DMS53 treated with DMSO at 0.1 percent for 48 hours (cell line): ENCODE measurements around the gene SRPK3.
"Not testable (repeated sequence)": the region's sequence is repeated elsewhere in the genome, so short reads cannot be mapped to it uniquely, and the experiment has no call there.

Experiments
- DNase-seq: peaks from one replicate; lab custom pipeline; 2025; ENCODE audit not compliant: unreplicated experiment; lab: John Stamatoyannopoulos, UW

SRPK3 gene

GRCh38 chrX:153744210-153745066 is 36.4 kb upstream of the SRPK3 start:
- peak; percentile 35 for DNase-seq

- not testable (repeated sequence) for DNase-seq
Observed at GRCh38 chrX:153745067-153745433, 35.8 kb upstream of the SRPK3 start.

- no peak for DNase-seq
Observed at GRCh38 chrX:153746359-153746758, 34.5 kb upstream of the SRPK3 start.

- not testable (repeated sequence) for DNase-seq
Observed at GRCh38 chrX:153746991-153747390, 33.9 kb upstream of the SRPK3 start.

DNA sequence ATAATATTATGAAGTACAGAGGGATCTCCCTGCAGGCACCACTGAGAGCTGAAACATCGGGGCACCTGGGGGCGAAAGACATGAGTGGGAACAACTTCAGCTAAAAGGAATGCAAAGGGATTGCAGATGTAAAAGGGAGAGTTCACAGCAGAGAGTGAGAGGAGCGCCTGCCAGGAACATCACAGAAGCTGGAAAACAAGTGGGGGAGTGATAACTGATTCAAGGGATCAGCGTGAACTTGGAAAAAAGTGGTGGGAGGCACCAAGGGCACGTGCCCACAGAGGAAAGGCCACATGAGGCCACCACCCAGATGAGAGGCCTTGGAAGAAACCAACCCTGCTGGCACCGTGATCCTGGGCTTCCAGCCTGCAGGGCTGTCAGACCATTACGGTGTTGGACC is 31.8 kb upstream of the SRPK3 start:
- DNase-seq = not testable (repeated sequence)

GRCh38 chrX:153750127-153750774 is 30.6 kb upstream of the SRPK3 start:
- no peak for DNase-seq

DNA sequence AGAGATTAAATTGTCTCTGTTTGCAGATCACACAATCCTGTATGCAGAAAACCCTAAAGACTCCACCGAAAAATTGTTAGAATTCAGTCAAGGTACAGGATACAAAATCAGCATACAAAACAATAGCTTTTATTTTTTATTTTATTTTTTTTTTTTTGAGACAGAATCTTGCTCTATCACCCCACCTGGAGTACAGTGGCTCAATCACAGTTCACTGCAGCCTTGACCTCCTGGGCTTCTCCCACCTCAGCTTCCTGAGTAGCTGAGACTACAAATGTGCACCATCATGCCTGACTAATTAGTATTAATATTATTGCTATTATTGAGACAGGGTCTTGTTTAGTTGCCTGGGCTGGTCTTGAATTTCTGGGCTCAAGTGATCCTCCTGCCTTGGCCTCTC is 25.7 kb upstream of the SRPK3 start:
- no peak for DNase-seq

DNA sequence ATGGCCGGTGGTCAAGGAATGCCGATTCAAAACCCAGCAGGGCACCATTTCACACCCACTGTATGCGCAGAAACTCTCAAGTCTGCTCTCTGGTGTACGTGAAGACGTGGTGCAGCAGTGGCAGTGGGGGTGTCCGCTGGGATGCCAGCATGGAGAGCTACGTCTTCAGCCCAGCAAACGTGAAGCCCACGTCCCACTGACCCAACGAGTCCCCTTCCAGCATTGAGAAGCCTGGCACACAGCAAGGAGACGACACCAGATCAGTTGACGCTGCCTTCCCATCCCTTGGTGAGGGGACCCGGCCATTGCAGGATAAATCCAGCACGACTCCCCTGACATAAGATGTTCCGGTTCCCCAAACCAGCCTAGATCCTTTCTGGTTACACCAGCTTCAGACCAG is 19.0 kb upstream of the SRPK3 start:
- no peak for DNase-seq

DNA sequence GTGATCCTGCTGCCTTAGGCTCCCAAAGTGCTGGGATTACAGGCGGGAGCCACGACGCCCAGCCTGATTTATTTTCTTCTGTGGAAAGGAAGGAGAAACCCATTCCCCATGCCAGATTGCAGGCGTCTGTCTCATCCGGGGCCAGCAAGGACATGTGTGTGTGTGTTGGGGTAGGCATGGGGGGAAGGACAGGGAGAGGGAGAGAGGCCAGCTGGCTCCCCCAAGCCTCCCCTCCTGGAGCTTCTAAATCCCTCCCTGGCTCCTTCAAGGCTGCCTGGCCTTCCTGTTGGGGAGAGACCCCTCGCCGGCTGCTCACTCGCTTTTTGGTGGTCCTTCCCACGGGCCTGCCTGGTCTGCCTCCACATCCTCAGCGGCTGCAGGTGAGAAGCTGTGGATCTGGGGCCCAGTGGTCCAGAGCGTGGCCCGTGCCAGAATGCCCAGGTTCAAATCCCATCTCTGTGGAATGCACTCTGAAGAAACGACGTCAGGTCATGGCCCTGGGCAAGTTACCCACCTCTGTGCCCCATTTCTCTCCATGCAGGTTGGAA is 18.1 kb upstream of the SRPK3 start:
- DNase-seq = no peak

DNA sequence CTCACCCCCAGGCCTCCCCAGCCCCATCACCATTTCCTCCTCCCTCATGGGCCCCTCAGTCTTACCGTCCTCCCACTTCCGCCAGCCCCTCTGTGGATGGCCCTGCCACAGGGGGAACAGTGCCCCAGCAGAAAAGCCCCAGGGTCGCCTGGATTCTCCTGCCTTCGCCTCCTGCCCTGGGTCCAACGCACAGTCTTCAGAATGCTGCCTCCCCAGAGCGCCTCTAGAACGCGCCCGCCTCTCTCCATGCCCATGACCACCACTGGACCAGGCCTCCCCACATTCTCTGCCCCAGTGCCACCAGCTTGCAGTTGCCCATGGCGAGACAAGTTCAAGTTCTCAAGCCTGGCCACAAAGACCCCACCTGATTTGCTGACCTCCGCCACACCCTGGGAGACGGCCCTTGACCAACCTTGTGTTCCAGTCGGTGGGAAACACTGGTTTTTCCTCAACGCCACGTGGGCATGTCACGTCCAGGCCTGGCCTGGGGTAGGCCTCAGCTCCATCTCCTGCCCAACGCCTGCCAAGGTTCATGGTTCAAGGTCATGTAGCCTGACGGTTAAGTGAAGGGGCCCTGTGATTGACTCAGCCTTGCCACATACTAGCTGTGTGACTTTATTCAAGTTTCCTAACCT is 17.4 kb upstream of the SRPK3 start:
- no peak for DNase-seq

DNA sequence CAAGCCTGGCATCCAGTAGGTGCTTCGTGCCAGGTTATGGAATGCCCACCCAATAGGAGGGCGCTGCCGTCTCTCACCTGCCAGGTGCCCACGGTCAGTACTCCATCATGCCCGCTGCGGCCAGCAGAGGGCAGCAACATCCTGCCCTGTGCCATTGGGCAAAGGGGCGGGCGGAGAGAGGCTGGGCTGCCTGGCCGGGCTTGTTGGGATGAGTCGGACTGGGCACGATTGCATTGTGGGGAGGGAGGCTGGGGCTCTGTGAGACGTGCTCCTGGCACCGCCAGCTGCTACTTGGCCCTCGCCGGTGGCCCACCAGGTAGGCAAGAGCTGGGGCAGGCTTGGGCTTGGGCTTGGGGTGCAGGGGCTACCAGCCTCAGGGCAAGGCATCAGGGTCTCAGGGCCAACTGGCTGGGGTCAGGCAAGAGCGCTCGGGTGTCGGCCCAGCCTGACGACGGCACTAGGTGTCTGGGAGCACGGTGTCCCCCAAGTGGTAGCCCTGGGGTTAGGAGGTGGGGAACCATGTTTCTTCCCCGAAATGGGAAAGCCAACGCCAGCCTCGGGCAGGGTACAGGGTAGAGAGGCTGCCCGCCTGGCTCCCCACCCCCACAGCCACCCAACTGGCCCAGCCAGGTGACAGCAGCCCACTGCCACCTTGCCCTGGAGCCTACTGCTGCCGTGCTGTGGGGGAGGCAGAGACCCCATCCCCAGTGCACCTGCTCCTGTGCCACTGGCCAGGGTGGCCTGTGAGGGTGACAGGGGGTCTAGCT is 16.7 kb upstream of the SRPK3 start, which contains the start of gene PLXNB3:
Gene PLXNB3 (plus strand): TSS at position 261 of the 767 bp plus-strand sequence. CDS start 1,287 bp downstream, outside the sequence.
- peak; percentile 63 for DNase-seq

GRCh38 chrX:153764786-153765137 is 16.1 kb upstream of the SRPK3 start:
- no peak for DNase-seq

DNA sequence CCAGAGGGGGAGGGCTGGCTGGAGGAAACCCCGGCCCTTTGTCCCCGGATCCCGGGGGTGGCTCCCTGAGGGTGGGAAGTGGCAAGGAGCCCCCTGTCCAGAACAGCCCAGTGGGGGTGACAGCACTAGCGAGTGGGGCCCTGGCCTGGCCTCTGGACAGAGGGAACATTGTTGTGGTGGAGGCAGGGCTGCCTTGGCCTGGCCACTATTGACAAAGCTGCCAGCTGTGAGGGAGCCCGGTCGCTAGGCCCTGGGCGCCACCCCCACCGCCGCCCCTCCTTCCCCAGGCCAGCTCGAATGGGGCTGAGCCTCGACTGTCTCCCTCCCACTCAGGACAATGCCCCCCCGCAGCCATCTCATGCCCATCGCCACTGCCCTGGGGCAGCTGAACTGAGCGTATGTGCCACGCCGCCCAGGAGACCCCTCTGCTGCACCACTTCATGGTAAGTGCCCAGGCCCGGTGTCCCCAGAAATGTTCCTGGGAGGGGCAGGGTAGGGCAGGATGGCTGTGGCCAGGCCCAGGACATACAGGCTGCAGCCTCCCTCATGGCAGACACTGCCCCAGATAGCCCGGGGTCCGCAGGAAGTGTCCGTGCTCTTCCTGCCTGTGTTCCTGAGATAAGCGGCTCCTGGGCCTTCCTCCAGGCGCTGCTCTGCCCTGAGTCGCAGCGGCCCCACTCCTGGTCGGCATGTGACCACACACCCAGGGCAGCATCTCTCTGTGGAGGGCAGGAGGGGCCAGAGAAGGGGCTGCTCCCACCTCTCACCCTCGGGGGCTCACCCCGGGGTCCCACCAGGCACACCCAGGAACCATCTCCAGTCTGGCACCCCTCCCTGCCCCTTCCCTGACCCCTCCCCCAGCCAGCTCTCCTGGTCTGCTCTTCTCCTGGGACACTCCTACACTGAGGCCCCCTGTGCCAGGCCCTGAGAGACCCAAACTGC is 15.4 kb upstream of the SRPK3 start:
- DNase-seq = no peak

GRCh38 chrX:153766098-153766817 is 14.6 kb upstream of the SRPK3 start:
- DNase-seq = no peak

DNA sequence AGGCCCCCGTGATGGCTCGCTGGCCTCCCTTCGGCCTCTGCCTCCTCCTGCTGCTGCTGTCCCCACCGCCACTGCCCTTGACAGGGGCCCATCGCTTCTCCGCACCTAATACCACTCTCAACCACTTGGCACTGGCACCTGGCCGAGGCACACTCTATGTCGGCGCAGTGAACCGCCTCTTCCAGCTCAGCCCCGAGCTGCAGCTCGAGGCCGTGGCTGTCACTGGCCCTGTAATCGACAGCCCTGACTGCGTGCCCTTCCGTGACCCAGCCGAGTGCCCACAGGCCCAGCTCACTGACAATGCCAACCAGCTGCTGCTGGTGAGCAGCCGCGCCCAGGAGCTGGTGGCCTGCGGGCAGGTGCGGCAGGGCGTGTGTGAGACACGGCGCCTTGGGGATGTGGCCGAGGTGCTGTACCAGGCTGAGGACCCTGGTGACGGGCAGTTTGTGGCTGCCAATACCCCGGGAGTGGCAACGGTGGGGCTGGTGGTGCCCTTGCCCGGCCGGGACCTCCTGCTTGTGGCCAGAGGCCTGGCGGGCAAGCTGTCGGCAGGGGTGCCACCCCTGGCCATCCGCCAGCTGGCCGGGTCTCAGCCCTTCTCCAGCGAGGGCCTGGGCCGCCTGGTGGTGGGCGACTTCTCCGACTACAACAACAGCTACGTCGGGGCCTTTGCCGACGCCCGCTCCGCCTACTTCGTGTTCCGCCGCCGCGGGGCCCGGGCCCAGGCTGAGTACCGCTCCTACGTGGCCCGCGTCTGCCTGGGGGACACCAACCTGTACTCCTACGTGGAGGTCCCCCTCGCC is 13.8 kb upstream of the SRPK3 start:
- no peak for DNase-seq

DNA sequence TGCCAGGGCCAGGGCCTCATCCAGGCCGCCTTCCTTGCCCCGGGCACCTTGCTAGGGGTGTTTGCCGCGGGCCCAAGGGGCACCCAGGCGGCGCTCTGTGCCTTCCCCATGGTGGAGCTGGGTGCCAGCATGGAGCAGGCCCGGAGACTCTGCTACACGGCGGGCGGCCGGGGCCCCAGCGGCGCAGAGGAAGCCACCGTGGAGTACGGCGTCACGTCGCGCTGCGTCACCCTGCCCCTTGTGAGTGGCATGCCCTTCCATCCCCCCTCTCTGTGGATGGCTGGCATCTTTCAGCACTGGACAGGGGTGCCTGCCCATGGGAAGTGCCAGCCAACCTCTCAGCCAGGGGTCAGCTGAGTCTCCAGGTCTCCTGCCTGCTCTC is 13.2 kb upstream of the SRPK3 start:
- no peak for DNase-seq

DNA sequence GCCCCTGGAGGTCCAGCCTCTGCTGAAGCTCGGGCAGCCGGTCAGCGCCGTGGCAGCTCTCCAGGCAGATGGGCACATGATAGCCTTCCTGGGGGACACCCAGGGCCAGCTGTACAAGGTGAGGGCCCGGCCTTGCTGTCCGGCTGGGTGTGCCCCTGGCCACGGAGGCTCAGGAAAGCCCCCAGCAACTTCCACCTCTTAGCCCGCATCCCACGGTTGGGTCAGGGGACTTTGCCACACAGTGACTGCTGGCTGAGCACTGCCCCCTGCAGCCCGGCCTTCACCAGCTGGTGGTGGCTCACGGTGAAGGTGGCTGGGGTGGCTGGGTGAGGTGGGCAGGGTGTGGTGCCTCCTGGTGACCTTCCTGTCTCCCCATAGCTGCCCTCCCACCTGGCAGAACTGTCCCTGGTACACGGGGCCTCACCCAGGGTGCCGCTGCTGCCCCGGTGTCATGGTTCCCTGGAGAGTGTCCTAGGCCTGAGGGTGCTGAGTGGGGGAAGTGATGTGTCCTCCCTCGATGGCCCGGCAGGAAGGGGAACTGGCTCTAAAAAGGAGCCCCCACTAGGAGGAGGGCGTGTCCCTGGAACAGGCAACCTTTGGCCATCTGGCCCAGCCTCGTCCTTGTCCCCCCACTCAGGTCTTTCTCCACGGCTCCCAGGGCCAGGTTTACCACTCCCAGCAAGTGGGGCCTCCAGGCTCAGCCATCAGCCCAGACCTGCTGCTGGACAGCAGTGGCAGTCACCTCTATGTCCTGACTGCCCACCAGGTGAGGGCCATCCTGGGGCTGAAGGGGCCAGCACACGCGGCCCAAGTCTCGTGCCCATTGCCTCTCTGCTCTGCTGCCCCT is 12.3 kb upstream of the SRPK3 start:
- no peak for DNase-seq
